Duodenal mucosa (tissue), 2 donors: Measurements from ENCODE around the gene IQCM.

Experiments used
- H3K27ac ChIP-seq: one replicate; pipeline ENCODE4 v1.7.0; 2013; ENCODE audit warnings: low read depth, low read length
- H3K27me3 ChIP-seq, 2 donors: one replicate each; pipeline ENCODE4 v1.7.0; 2013; ENCODE audit warnings: low read length in 2 of 2, control low read depth in 1 of 2; ENCODE audit not compliant: insufficient read depth in 2 of 2, control insufficient read depth in 1 of 2
- H3K36me3 ChIP-seq, 2 donors: one replicate each; pipeline ENCODE4 v1.7.0; 2013; ENCODE audit warnings: low read length in 2 of 2, control low read depth in 1 of 2; ENCODE audit not compliant: insufficient read depth in 2 of 2, control insufficient read depth in 1 of 2
- H3K4me1 ChIP-seq, 2 donors: one replicate each; pipeline ENCODE4 v1.7.0; 2013; ENCODE audit warnings: low read length in 2 of 2, control low read depth in 1 of 2; ENCODE audit not compliant: insufficient read depth in 2 of 2, control insufficient read depth in 1 of 2
- H3K4me3 ChIP-seq, 2 donors: one replicate each; pipeline ENCODE4 v1.7.0; 2013; ENCODE audit warnings: low read length in 2 of 2, low read depth in 1 of 2
- H3K9ac ChIP-seq, 2 donors: one replicate each; pipeline ENCODE4 v1.7.0; 2013; ENCODE audit warnings: low read length in 2 of 2, low read depth in 1 of 2
- H3K9me3 ChIP-seq, 2 donors: one replicate each; pipeline ENCODE4 v1.7.0; 2013; ENCODE audit warnings: low read length in 2 of 2, control low read depth in 1 of 2; ENCODE audit not compliant: control insufficient read depth in 1 of 2

The IQCM gene, protein sequence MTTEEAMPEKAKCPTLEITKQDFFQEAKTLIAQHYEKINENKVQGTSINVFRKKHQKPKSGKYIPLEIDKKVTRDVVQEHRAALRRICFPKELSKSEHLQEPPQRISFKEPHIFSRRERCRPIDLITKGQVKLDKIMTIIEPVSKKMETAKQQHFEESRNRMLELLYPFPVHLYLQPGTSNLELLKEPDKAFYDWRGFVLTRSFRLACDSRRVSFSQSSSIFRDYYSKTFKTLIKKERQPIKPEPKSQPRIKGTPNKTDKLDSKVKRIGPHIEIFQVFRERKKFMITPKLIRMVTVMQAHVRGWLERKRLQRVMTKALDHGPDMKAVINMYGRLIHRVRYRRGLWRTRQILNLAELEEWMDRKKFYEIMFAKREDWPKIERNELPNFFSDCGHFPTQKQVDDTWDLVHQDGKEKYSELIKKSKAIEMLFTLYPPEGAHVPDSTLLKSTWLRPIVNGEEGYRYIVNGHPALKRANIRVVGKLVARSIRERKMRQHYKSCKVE

DNA sequence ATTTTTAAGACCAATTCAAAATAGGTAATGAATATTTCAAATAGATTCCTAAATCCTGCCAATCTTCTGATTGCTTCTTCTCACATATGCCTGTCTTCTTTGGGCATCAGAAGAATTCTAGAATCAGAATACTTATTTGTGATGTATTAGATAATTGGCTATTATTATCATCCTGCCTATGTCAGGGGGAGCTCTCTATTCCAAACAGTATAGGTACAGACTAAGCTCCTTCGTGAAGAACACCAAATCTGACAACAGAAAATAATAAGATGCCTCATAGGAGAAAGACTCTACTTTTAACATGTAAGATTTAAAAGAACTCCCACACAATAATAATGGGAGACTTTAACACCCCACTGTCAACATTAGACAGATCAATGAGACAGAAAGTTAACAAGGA, at the start of gene IQCM:
IQCM (minus strand) TSS at position 101 of the 400 bp plus-strand sequence. CDS start 73,152 bp downstream, outside the sequence.
- H3K9me3 ChIP-seq: no peaks in the 10 kb centered on the region
- H3K4me1 ChIP-seq: no peaks in the 10 kb centered on the region
- no peak within 1 kb of the TSS for H3K9ac ChIP-seq
- no peaks in the 10 kb centered on the region for H3K36me3 ChIP-seq
- no peaks in the 10 kb centered on the region for H3K27me3 ChIP-seq
- no peak within 1 kb of the TSS for H3K27ac ChIP-seq
- H3K4me3 ChIP-seq: no peak within 1 kb of the TSS

DNA sequence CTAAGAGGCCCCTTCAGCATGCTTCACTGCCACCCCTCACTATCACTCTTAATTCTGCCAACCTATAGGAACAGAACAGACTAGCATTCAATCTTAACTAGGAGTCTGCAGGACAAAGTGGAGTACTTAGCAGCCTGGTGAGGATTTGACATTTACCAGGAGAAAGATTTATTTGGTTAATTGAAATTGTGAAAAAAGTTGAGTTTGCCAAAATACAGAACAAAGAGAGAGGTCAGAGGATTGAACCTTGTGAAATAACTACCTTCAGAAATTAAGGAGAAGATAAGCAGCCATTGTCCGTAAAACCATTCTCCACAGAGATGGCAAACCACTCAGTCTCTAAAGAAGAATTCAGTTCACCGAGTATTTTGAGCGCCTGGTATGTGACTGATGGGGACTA, 41.8 kb upstream of the IQCM start:
- H3K27me3 ChIP-seq: no peaks in the 10 kb centered on the region
- no peaks in the 10 kb centered on the region for H3K4me1 ChIP-seq
- H3K4me3 ChIP-seq: no peak overlapping the region
- H3K27ac ChIP-seq: no peak overlapping the region
- H3K9me3 ChIP-seq: peaks cover 0 to 6% of the 10 kb centered on the region in 2 donors
- H3K9ac ChIP-seq: no peak overlapping the region
- H3K36me3 ChIP-seq: no peaks in the 10 kb centered on the region

DNA sequence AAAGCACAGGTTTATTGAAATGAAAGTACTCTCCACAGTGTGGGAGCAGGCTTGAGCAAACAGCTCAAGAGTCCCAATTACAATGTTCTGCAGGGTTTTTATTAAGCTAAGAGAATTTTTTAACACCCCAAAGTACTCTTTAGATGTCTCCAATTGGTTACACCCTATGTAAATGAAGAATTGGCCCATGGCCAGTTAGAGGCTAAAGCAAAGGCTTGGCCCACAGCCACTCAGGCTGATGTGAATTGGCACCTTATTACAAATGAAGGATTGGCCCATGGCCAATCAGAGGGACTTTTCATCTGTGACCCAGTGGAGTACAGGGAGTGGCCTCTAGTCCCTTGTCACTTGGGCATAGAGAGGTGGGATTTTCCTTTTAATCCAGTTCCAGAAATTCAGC, 30.1 kb upstream of the IQCM start:
- H3K36me3 ChIP-seq: no peaks in the 10 kb centered on the region
- no peak overlapping the region for H3K4me3 ChIP-seq
- no peaks in the 10 kb centered on the region for H3K9me3 ChIP-seq
- H3K27me3 ChIP-seq: no peaks in the 10 kb centered on the region
- no peaks in the 10 kb centered on the region for H3K4me1 ChIP-seq
- H3K27ac ChIP-seq: no peak overlapping the region
- H3K9ac ChIP-seq: no peak overlapping the region

DNA sequence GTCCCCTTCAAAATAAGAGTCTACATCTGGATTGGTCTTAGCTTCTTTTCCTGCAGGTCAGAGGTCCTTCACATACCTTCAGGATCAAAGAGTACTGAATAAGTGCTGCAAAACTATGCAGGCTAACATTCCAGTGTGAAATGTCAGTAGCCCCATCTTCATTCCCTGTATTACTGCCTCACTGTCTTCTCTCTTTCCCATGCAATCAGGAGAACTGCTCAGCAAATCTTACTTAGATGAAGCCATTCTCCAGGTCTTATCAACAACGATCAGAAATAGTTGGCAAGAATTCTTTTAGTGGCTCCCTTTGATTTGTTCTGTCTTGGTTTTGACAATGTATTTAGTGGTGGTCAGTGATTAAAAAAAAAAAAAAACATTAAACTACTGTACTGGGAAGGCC, 26.0 kb upstream of the IQCM start:
- Histone ChIP-seq H3K4me3 (no peak overlapping the region), H3K4me1 (no peaks in the 10 kb centered on the region)

DNA sequence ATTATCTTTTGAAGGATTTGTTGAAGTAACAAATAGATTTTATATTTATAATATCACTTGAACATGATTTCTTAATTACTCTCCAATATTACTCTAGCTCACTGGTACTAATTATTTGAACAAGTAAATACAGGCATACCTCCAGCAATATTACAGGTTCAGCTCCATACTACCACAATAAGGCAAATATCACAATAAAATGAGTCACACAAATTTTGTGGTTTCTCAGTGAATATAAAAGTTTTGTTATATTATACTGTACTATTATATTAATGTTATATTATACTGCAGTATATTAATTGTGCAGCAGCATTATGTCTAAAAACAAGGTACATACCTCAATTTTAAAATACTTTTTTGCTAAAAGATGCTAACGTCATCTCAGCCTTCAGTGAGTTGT, 22.4 kb upstream of the IQCM start:
- no peaks in the 10 kb centered on the region for H3K9me3 ChIP-seq
- H3K27ac ChIP-seq: no peak overlapping the region
- H3K36me3 ChIP-seq: no peaks in the 10 kb centered on the region

More for the DNA sequence above, 26.0 kb upstream of the IQCM start:
- no peak overlapping the region for H3K9ac ChIP-seq
- no peak overlapping the region for H3K27ac ChIP-seq
- no peaks in the 10 kb centered on the region for H3K9me3 ChIP-seq
- no peaks in the 10 kb centered on the region for H3K27me3 ChIP-seq
- H3K36me3 ChIP-seq: no peaks in the 10 kb centered on the region

DNA sequence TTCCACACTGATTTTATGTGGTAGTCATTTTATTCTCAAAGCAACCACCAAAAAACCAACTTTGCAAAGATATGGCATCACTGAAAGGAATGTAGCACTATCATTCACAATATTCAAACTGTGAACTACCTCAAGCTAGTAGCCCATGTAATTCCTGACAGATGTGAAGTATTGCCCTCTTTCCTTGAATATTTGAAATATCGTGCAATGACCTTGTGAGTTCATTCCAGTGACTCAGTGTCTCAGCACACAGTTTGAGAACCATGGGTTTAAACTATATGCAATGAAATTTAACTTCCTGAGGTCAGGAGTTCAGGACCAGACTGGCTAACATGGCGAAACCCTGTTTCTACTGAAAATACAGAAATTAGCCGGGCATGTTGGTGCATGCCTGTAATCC, 20.9 kb upstream of the IQCM start:
- H3K9ac ChIP-seq: no peak overlapping the region
- H3K4me1 ChIP-seq: no peaks in the 10 kb centered on the region
- no peaks in the 10 kb centered on the region for H3K9me3 ChIP-seq
- no peak overlapping the region for H3K27ac ChIP-seq
- no peaks in the 10 kb centered on the region for H3K36me3 ChIP-seq
- no peak overlapping the region for H3K4me3 ChIP-seq
- no peaks in the 10 kb centered on the region for H3K27me3 ChIP-seq

More for the DNA sequence above, 22.4 kb upstream of the IQCM start:
- no peak overlapping the region for H3K9ac ChIP-seq
- no peaks in the 10 kb centered on the region for H3K4me1 ChIP-seq
- H3K4me3 ChIP-seq: no peak overlapping the region
- no peaks in the 10 kb centered on the region for H3K27me3 ChIP-seq

DNA sequence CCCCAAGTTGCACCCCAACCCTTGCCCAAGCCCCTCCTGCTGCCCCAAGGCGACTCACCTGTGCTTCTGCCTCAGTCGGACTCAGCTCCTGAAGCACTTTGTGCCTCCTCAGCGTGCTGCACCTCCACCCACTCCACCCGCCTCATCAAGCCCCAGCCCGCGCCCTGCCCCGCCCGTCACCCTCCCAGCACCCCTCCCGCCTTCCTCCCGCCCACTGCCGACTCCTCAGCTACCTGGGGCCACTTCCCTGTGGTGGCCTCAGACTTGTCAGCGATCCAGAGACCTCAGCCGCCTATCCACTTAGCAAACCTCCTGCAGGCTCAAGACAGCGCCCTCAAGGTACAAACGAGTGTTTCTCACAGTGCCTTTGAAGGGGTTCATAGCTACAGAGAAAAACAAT, 19.6 kb upstream of the IQCM start:
- no peak overlapping the region for H3K27ac ChIP-seq
- H3K9ac ChIP-seq: no peak overlapping the region
- no peaks in the 10 kb centered on the region for H3K9me3 ChIP-seq
- H3K36me3 ChIP-seq: no peaks in the 10 kb centered on the region
- no peaks in the 10 kb centered on the region for H3K4me1 ChIP-seq
- H3K4me3 ChIP-seq: no peak overlapping the region
- no peaks in the 10 kb centered on the region for H3K27me3 ChIP-seq

DNA sequence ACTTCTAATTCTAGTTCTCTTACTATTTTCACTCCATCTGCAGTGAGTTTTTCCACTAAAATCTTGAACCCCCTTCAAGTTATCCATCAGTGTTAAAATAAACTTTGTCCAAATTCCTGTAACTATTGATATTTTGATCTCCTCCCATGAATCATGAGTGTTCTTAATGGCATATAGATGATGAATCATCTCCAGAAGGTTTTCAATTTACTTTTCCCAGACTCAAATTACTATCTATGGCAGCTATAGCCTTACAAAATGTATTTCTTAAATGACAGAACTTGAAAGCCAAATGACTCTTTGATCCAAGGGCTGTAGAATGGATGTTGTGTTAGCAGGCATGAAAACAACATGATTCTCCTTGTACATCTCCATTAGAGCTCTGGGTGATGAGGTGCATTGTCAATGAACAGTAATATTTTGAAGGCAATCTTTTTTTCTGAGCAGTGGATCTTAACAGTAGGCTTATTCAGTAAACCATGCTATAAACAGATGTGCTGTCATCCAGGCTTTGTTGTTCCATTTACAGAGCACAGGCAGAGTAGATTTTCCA, 16.1 kb upstream of the IQCM start:
- Histone ChIP-seq H3K9me3 (no peaks in the 10 kb centered on the region), H3K4me3 (no peak overlapping the region), H3K4me1 (no peaks in the 10 kb centered on the region), H3K36me3 (no peaks in the 10 kb centered on the region), H3K27me3 (no peaks in the 10 kb centered on the region), H3K27ac (no peak overlapping the region), H3K9ac (no peak overlapping the region)

DNA sequence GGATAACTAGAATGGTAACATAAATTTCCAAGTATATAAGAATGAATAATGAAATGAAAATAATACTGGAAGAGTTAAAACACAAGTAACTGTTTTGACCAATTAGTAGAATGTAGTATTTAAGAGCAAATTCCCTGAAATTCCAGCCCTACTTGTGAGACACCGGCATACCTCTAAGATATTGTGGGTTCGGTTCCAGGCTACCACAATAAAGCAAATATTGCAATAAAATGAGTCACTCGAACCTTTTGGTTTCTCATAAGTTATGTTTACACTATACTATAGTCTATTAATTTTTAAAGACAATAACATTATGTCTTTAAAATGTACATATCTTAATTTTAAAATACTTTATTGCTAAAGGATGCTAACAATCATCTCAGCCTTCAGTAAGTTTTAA, 15.2 kb upstream of the IQCM start:
- no peak overlapping the region for H3K9ac ChIP-seq

DNA sequence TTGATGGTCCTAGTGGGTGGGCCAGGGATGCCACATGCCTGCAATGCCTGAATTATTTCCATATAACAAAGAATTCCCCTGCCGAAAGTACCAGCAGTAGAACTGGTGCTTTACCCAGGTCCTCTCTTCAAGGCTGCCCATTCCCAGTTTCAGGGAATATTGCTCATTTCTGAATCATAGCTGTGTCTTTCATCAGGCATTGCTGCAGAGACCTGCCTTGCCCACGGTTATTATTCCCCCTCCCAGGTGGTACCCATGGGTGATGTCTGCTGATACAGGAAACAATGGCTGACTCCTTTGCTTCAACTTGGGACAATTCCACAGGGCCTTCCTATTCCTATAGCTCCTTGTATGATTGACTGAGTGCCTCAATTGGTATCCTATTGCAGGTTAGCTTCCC, 9.7 kb upstream of the IQCM start:
- no peaks in the 10 kb centered on the region for H3K9me3 ChIP-seq
- H3K27me3 ChIP-seq: no peaks in the 10 kb centered on the region
- H3K9ac ChIP-seq: no peak overlapping the region
- no peaks in the 10 kb centered on the region for H3K4me1 ChIP-seq
- H3K36me3 ChIP-seq: no peaks in the 10 kb centered on the region
- H3K4me3 ChIP-seq: no peak overlapping the region
- H3K27ac ChIP-seq: no peak overlapping the region

More for the DNA sequence above, 15.2 kb upstream of the IQCM start:
- Histone ChIP-seq H3K36me3 (no peaks in the 10 kb centered on the region), H3K27me3 (no peaks in the 10 kb centered on the region), H3K9me3 (no peaks in the 10 kb centered on the region), H3K4me1 (no peaks in the 10 kb centered on the region), H3K4me3 (no peak overlapping the region), H3K27ac (no peak overlapping the region)
